Measurements from ENCODE around the gene ADGRV1. TPM values are rescaled to one million over a fixed set of nuclear protein-coding genes. Genes with fewer than 3 reads are reported as not detected.

The ADGRV1 gene
- total RNA-seq, 1 donor from 2014 or later = 0.99 TPM

DNA sequence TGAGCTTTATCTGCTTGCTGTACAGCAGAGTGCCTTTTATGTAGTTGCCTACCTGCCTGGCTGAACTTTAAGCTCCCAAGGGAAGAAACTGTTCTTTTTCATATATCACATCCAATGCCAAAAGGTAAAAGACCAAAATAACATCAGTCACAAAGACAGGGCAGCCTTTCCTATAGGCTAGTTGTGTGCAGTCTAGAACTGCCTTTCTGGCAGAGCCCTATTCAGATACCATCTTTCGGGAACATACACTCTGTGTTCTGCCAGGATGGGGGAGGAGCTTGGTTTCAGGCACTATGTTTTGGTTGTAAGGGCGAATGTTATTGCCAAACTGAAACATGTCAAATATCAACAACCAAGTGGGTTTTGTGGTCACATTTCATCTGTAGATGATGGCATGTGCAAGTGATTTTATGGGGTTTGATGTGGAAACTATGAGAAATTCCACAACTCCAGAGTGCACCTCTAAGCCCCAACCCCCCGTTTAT is 314.5 kb downstream of the ADGRV1 start:
- H3K4me1 Mint-ChIP-seq (ENCODE audit: unreplicated experiment) = no peaks in the 10 kb centered on the region
- H3K36me3 Mint-ChIP-seq (ENCODE audit: unreplicated experiment) = no peaks in the 10 kb centered on the region
- no peaks in the 10 kb centered on the region for H3K9me3 Mint-ChIP-seq (ENCODE audit: unreplicated experiment)
- DNase-seq (ENCODE audit: extremely low spot score, unreplicated experiment) = no peak
- H3K4me3 Mint-ChIP-seq (ENCODE audit: unreplicated experiment) = no peak overlapping the region
- TF ChIP-seq, protein P1, sequence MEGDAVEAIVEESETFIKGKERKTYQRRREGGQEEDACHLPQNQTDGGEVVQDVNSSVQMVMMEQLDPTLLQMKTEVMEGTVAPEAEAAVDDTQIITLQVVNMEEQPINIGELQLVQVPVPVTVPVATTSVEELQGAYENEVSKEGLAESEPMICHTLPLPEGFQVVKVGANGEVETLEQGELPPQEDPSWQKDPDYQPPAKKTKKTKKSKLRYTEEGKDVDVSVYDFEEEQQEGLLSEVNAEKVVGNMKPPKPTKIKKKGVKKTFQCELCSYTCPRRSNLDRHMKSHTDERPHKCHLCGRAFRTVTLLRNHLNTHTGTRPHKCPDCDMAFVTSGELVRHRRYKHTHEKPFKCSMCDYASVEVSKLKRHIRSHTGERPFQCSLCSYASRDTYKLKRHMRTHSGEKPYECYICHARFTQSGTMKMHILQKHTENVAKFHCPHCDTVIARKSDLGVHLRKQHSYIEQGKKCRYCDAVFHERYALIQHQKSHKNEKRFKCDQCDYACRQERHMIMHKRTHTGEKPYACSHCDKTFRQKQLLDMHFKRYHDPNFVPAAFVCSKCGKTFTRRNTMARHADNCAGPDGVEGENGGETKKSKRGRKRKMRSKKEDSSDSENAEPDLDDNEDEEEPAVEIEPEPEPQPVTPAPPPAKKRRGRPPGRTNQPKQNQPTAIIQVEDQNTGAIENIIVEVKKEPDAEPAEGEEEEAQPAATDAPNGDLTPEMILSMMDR (IDR thresholded peaks at IDR 0.05) = no peak
- no peak overlapping the region for H3K27ac Mint-ChIP-seq (ENCODE audit: unreplicated experiment)
- H3K27me3 Mint-ChIP-seq (ENCODE audit: unreplicated experiment) = peaks cover 46% of the 10 kb centered on the region

DNA sequence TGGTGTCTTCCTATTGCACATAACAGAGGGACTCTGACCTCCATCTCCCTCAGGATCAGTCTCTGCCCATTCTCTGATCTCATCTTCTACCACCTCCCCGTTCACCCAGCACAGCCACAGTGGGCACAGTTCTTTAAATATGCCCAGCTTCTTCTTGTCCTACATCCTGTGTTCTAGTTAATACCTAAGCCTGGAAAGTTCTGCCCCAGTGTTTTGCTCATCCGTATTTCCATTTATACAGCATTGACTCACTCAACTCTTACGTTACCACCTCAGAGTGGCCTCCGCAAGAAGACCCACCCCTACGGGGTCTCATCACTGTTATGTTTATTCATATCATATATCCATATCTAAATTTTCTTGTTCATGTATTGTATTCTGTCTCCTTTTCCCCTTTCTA is 315.5 kb downstream of the ADGRV1 start:
- Mint-ChIP-seq H3K4me1 (ENCODE audit: unreplicated experiment) (no peaks in the 10 kb centered on the region), H3K27ac (ENCODE audit: unreplicated experiment) (no peak overlapping the region), H3K27me3 (ENCODE audit: unreplicated experiment) (peaks cover 47% of the 10 kb centered on the region), H3K36me3 (ENCODE audit: unreplicated experiment) (no peaks in the 10 kb centered on the region), H3K9me3 (ENCODE audit: unreplicated experiment) (no peaks in the 10 kb centered on the region), H3K4me3 (ENCODE audit: unreplicated experiment) (no peak overlapping the region)
- TF ChIP-seq, protein P1 (IDR thresholded peaks at IDR 0.05) = no peak
- no peak for DNase-seq (ENCODE audit: extremely low spot score, unreplicated experiment)

DNA sequence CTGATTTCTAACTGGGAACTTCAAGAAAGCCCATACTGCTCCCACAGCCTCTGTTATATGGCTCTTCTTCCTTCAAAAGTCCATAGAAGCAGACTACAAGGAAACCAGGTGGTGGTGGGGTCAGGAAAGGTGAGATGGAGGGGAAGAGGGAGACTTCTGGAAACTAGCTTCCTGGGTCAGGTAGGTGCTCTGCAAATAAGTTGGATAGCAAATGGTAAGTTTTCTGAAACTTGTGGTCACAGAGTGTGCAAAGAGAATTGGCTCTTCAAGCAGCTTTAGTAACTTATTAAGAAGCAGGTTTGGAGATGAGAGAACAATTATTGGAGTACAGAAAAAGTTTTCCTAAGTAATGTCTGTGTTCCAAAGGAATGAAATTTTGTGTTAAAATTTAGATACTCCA is 316.9 kb downstream of the ADGRV1 start:
- Mint-ChIP-seq H3K4me3 (ENCODE audit: unreplicated experiment) (no peak overlapping the region), H3K27ac (ENCODE audit: unreplicated experiment) (no peak overlapping the region)

DNA sequence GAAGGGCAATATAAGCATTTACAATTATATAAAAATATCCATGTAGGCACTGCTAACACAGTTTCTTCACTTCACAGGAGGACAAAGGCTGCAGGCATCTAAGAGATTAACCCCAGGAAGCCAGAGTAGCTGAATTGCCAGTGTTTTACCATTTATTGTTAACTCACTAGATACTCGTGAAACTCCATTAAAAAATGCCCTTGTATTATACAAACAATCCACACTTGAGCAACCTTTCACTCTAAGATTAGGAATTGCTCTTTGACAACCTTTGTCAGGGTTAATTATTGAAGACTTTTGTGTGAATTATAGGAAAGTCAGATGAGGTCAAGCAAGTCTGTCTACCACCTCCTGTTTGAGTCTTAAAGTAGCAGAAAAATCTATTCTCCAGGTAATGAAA is 317.8 kb downstream of the ADGRV1 start:
- Mint-ChIP-seq H3K36me3 (ENCODE audit: unreplicated experiment) (no peaks in the 10 kb centered on the region), H3K27ac (ENCODE audit: unreplicated experiment) (no peak overlapping the region), H3K27me3 (ENCODE audit: unreplicated experiment) (peaks cover 38% of the 10 kb centered on the region), H3K4me3 (ENCODE audit: unreplicated experiment) (no peak overlapping the region), H3K4me1 (ENCODE audit: unreplicated experiment) (no peaks in the 10 kb centered on the region), H3K9me3 (ENCODE audit: unreplicated experiment) (no peaks in the 10 kb centered on the region)
- TF ChIP-seq, protein P1 (IDR thresholded peaks at IDR 0.05) = no peak
- no peak for DNase-seq (ENCODE audit: extremely low spot score, unreplicated experiment)

More for the DNA sequence above, 316.9 kb downstream of the ADGRV1 start:
- Mint-ChIP-seq H3K4me1 (ENCODE audit: unreplicated experiment) (no peaks in the 10 kb centered on the region), H3K9me3 (ENCODE audit: unreplicated experiment) (no peaks in the 10 kb centered on the region), H3K36me3 (ENCODE audit: unreplicated experiment) (no peaks in the 10 kb centered on the region), H3K27me3 (ENCODE audit: unreplicated experiment) (peaks cover 36% of the 10 kb centered on the region)
- DNase-seq (ENCODE audit: extremely low spot score, unreplicated experiment) = no peak
- TF ChIP-seq, protein P1 (IDR thresholded peaks at IDR 0.05) = no peak

DNA sequence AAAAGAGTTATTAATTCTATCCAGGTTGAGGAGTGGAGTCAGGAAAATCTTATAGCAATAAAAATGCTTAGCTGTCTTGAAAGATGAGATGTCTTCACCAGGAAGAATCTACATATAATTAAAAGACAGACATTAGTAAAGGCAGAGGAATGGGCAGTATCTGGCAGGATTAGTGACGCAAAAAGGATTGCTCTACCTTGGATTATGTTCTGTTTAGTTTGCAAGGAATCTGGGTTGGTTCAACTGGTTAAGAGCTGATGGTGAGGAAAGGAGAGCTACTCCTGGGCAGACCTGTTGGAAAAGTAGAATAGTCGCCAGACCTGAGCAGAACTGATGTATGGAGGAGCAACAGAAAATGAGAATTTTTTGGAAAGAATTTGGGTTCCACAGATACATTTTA is 318.5 kb downstream of the ADGRV1 start:
- no peak for DNase-seq (ENCODE audit: extremely low spot score, unreplicated experiment)
- H3K27ac Mint-ChIP-seq (ENCODE audit: unreplicated experiment) = no peak overlapping the region
- H3K36me3 Mint-ChIP-seq (ENCODE audit: unreplicated experiment) = no peaks in the 10 kb centered on the region
- peaks cover 37% of the 10 kb centered on the region for H3K27me3 Mint-ChIP-seq (ENCODE audit: unreplicated experiment)
- no peak overlapping the region for H3K4me3 Mint-ChIP-seq (ENCODE audit: unreplicated experiment)
- H3K4me1 Mint-ChIP-seq (ENCODE audit: unreplicated experiment) = no peaks in the 10 kb centered on the region
- H3K9me3 Mint-ChIP-seq (ENCODE audit: unreplicated experiment) = no peaks in the 10 kb centered on the region
- TF ChIP-seq, protein P1 (IDR thresholded peaks at IDR 0.05) = no peak
